Measurements from ENCODE around the gene SLC35E1.

The SLC35E1 gene

GRCh38 chr19:16577531-16577985 lies 5.3 kb upstream of the SLC35E1 start:
- Histone ChIP-seq H3K9me3 (ENCODE audit: insufficient read depth, low read depth, low read length) (no peaks in the 10 kb centered on the region), H3K27ac (ENCODE audit: low read depth, low read length) (no peak overlapping the region), H3K4me1 (ENCODE audit: insufficient read depth, low read length) (peaks cover 6% of the 10 kb centered on the region; the same call in 1 of the 2 replicates), H3K36me3 (ENCODE audit: insufficient read depth, low read length) (peaks cover 40% of the 10 kb centered on the region), H3K9ac (ENCODE audit: low read depth, low read length) (no peak overlapping the region; the same call in 1 of the 2 replicates), H3K27me3 (ENCODE audit: insufficient read depth, low read length) (no peaks in the 10 kb centered on the region), H3K4me3 (ENCODE audit: low read length) (no peak overlapping the region)
- WGBS, result 92% methylated on average over 17 of the region's 17 CpGs

GRCh38 chr19:16576690-16577530 lies 4.7 kb upstream of the SLC35E1 start:
- no peak overlapping the region for H3K27ac ChIP-seq (ENCODE audit: low read depth, low read length)
- H3K9ac ChIP-seq (ENCODE audit: low read depth, low read length), result no peak overlapping the region
- H3K4me1 ChIP-seq (ENCODE audit: insufficient read depth, low read length), result peaks cover 6% of the 10 kb centered on the region; the same call in 1 of the 2 replicates
- H3K9me3 ChIP-seq (ENCODE audit: insufficient read depth, low read depth, low read length), result no peaks in the 10 kb centered on the region
- no peaks in the 10 kb centered on the region for H3K27me3 ChIP-seq (ENCODE audit: insufficient read depth, low read length)
- WGBS, result 95% methylated on average over 52 of the region's 52 CpGs
- H3K36me3 ChIP-seq (ENCODE audit: insufficient read depth, low read length), result peaks cover 40% of the 10 kb centered on the region
- no peak overlapping the region for H3K4me3 ChIP-seq (ENCODE audit: low read length)

GRCh38 chr19:16575861-16576689 lies 3.9 kb upstream of the SLC35E1 start:
- no peaks in the 10 kb centered on the region for H3K27me3 ChIP-seq (ENCODE audit: insufficient read depth, low read length)
- H3K9me3 ChIP-seq (ENCODE audit: insufficient read depth, low read depth, low read length), result no peaks in the 10 kb centered on the region
- 96% methylated on average over 48 of the region's 48 CpGs for WGBS
- H3K4me1 ChIP-seq (ENCODE audit: insufficient read depth, low read length), result peaks cover 10% of the 10 kb centered on the region; the same call in 1 of the 2 replicates
- no peak overlapping the region for H3K9ac ChIP-seq (ENCODE audit: low read depth, low read length)
- H3K36me3 ChIP-seq (ENCODE audit: insufficient read depth, low read length), result peaks cover 40% of the 10 kb centered on the region
- no peak overlapping the region for H3K4me3 ChIP-seq (ENCODE audit: low read length)
- no peak overlapping the region for H3K27ac ChIP-seq (ENCODE audit: low read depth, low read length)

GRCh38 chr19:16575282-16575681 lies 3.1 kb upstream of the SLC35E1 start:
- Histone ChIP-seq H3K9me3 (ENCODE audit: insufficient read depth, low read depth, low read length) (no peaks in the 10 kb centered on the region), H3K36me3 (ENCODE audit: insufficient read depth, low read length) (peaks cover 40% of the 10 kb centered on the region), H3K27me3 (ENCODE audit: insufficient read depth, low read length) (no peaks in the 10 kb centered on the region), H3K9ac (ENCODE audit: low read depth, low read length) (no peak overlapping the region; the same call in 1 of the 2 replicates), H3K4me1 (ENCODE audit: insufficient read depth, low read length) (peaks cover 12% of the 10 kb centered on the region; the same call in 1 of the 2 replicates), H3K4me3 (ENCODE audit: low read length) (no peak overlapping the region), H3K27ac (ENCODE audit: low read depth, low read length) (no peak overlapping the region)
- WGBS, result 93% methylated on average over 2 of the region's 2 CpGs

GRCh38 chr19:16573925-16574324 lies 1.7 kb upstream of the SLC35E1 start:
- Histone ChIP-seq H3K4me1 (ENCODE audit: insufficient read depth, low read length) (peaks cover 12% of the 10 kb centered on the region; the same call in 1 of the 2 replicates), H3K9me3 (ENCODE audit: insufficient read depth, low read depth, low read length) (no peaks in the 10 kb centered on the region), H3K36me3 (ENCODE audit: insufficient read depth, low read length) (peaks cover 52% of the 10 kb centered on the region), H3K4me3 (ENCODE audit: low read length) (peak overlapping the region; percentile 87), H3K9ac (ENCODE audit: low read depth, low read length) (no peak overlapping the region), H3K27ac (ENCODE audit: low read depth, low read length) (no peak overlapping the region), H3K27me3 (ENCODE audit: insufficient read depth, low read length) (no peaks in the 10 kb centered on the region)

GRCh38 chr19:16573296-16573695 lies 1.1 kb upstream of the SLC35E1 start:
- Histone ChIP-seq H3K9me3 (ENCODE audit: insufficient read depth, low read depth, low read length) (no peaks in the 10 kb centered on the region), H3K4me1 (ENCODE audit: insufficient read depth, low read length) (peaks cover 12% of the 10 kb centered on the region; the same call in 1 of the 2 replicates), H3K36me3 (ENCODE audit: insufficient read depth, low read length) (peaks cover 53% of the 10 kb centered on the region), H3K27me3 (ENCODE audit: insufficient read depth, low read length) (no peaks in the 10 kb centered on the region), H3K27ac (ENCODE audit: low read depth, low read length) (no peak overlapping the region), H3K4me3 (ENCODE audit: low read length) (peak overlapping the region; percentile 87), H3K9ac (ENCODE audit: low read depth, low read length) (peak overlapping the region; percentile 82)
- 67% methylated on average over 13 of the region's 13 CpGs for WGBS

DNA sequence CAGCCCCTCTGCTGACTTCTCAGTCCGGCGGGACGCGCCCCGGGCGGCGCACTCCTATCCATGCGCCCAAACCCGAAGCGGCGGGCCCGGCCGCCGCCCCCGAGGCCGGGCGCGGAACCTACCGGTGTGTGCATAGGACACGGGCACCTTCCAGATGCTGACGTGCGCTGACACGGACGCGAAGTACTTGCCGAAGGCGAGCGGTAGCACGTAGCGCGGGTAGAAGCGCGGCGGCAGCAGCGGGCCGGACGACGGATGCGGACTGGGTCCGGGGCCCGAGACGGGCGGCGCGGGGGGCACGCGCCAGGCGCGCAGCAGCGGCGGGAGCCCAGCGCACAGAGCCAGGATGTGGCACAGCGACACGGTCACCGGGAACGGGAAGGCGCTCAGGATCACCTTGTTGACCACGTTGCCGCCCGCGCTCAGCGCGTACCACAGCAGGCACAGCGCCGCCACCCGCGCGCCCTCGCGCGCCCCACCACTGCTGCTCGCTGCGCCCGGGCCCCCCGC lies 338 bp downstream of the SLC35E1 start:
- peaks cover 12% of the 10 kb centered on the region; the same call in 1 of the 2 replicates for H3K4me1 ChIP-seq (ENCODE audit: insufficient read depth, low read length)
- peaks cover 54% of the 10 kb centered on the region for H3K36me3 ChIP-seq (ENCODE audit: insufficient read depth, low read length)
- H3K9ac ChIP-seq (ENCODE audit: low read depth, low read length), result peak overlapping the region; percentile 92
- WGBS, result under 1% methylated on average over 75 of the region's 75 CpGs
- H3K4me3 ChIP-seq (ENCODE audit: low read length), result peak overlapping the region; percentile 98
- H3K9me3 ChIP-seq (ENCODE audit: insufficient read depth, low read depth, low read length), result no peaks in the 10 kb centered on the region
- no peaks in the 10 kb centered on the region for H3K27me3 ChIP-seq (ENCODE audit: insufficient read depth, low read length)
- H3K27ac ChIP-seq (ENCODE audit: low read depth, low read length), result peak overlapping the region; percentile 56; the same call in 1 of the 2 replicates

DNA sequence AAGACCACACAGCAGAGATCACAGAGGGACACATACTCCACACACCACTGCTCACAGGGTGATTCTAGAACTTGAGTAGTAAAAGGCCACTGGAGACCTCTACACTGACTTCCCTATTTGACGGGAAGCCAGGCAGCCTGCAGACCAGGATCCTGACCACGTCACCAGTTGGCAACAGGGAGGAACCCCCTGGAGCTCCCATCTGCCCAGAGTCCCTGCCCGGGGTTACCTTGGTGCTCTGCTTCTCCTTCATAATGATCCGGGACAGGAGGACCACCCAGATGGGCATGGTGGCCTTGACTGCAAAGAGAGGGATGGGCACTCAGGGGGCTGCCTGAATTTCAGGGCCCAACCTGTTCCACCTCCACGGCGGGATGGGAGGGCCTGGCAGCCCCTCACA lies 932 bp downstream of the SLC35E1 start:
- H3K27me3 ChIP-seq (ENCODE audit: insufficient read depth, low read length), result no peaks in the 10 kb centered on the region
- peaks cover 54% of the 10 kb centered on the region for H3K36me3 ChIP-seq (ENCODE audit: insufficient read depth, low read length)
- H3K27ac ChIP-seq (ENCODE audit: low read depth, low read length), result no peak overlapping the region; the same call in 1 of the 2 replicates
- peaks cover 12% of the 10 kb centered on the region; the same call in 1 of the 2 replicates for H3K4me1 ChIP-seq (ENCODE audit: insufficient read depth, low read length)
- peak overlapping the region; percentile 92 for H3K9ac ChIP-seq (ENCODE audit: low read depth, low read length)
- no peaks in the 10 kb centered on the region for H3K9me3 ChIP-seq (ENCODE audit: insufficient read depth, low read depth, low read length)
- WGBS, result 43% methylated on average over 6 of the region's 6 CpGs
- peak overlapping the region; percentile 98 for H3K4me3 ChIP-seq (ENCODE audit: low read length)

- Histone ChIP-seq H3K27me3 (ENCODE audit: insufficient read depth, low read length) (no peaks in the 10 kb centered on the region), H3K36me3 (ENCODE audit: insufficient read depth, low read length) (peaks cover 52% of the 10 kb centered on the region), H3K9ac (ENCODE audit: low read depth, low read length) (peak overlapping the region; percentile 12; the same call in 1 of the 2 replicates), H3K9me3 (ENCODE audit: insufficient read depth, low read depth, low read length) (no peaks in the 10 kb centered on the region), H3K27ac (ENCODE audit: low read depth, low read length) (no peak overlapping the region; the same call in 1 of the 2 replicates), H3K4me3 (ENCODE audit: low read length) (no peak overlapping the region), H3K4me1 (ENCODE audit: insufficient read depth, low read length) (peaks cover 12% of the 10 kb centered on the region; the same call in 1 of the 2 replicates)
- WGBS, result 94% methylated on average over 17 of the region's 17 CpGs
These were observed 2.5 kb downstream of the SLC35E1 start for GRCh38 chr19:16569609-16570320.

GRCh38 chr19:16566702-16567101 lies 5.5 kb downstream of the SLC35E1 start:
- Histone ChIP-seq H3K27me3 (ENCODE audit: insufficient read depth, low read length) (no peaks in the 10 kb centered on the region), H3K4me1 (ENCODE audit: insufficient read depth, low read length) (peaks cover 5% of the 10 kb centered on the region; the same call in 1 of the 2 replicates), H3K4me3 (ENCODE audit: low read length) (no peak overlapping the region), H3K9me3 (ENCODE audit: insufficient read depth, low read depth, low read length) (no peaks in the 10 kb centered on the region), H3K36me3 (ENCODE audit: insufficient read depth, low read length) (peaks cover 70% of the 10 kb centered on the region), H3K9ac (ENCODE audit: low read depth, low read length) (no peak overlapping the region), H3K27ac (ENCODE audit: low read depth, low read length) (no peak overlapping the region)
- WGBS, result 99% methylated on average over 5 of the region's 5 CpGs
